ENCODE results near the gene KLHL3.

DNA sequence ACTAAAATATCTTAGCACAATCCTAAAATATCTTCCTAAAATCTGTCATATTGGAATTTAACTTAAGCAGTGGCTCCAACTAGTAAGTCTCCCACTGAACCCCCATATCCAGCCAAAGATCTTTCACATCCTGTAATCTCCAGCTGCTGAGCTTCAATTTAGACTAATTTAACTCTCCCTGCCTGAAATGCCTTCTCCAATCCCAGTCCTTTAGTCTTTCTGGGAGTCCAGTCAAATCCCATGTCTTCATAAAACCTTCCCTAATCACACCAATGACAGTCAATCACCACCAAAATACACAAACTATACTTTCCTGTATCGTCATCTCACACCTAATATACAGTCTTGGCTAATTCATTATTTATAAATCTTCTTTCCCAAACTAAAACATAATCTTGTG lies 607 bp upstream of the KLHL3 start:
- TF ChIP-seq CTCF (tag by site-specific recombination; IDR thresholded peaks at IDR 0.05) (no peak), MEIS1 (CRISPR knock-in tag; IDR thresholded peaks at IDR 0.05; ENCODE audit: borderline replicate concordance) (no peak), TSHZ1 (tag by site-specific recombination; IDR thresholded peaks at IDR 0.05; ENCODE audit: borderline replicate concordance) (no peak), SP3 (tag by site-specific recombination; IDR thresholded peaks at IDR 0.05) (no peak)
